HG03354 (cell line): ENCODE data around the gene MON2.
"Not testable (repeated sequence)": the region's sequence is repeated elsewhere in the genome, so short reads cannot be mapped to it uniquely, and the experiment has no call there.

Source experiments
- ATAC-seq: cut with Tn5 transposase; IDR thresholded peaks from one replicate; pipeline ENCODE4 v1.9.1; 2021; ENCODE audit warnings: mild to moderate bottlenecking; ENCODE audit not compliant: unreplicated experiment, poor library complexity, severe bottlenecking

MON2 gene

DNA sequence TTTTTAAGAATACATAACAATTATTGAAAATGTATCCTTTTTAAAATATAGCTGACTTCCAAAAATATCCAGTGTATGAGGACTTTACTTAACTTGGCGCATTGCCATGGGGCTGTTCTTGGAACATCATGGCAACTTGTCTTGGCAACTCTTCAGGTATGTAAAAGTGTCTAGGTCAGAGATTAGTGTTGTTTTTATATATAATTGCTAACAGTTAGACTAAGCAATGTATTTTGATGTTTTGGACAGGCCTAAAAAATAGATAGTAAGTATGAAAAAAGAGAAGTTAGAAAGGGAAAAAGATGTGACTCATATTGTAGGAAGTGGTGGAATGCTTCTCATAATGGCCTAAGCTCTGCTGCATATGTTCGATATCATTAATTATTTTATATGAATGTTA is 70.9 kb downstream of the MON2 start:
- no peak for ATAC-seq

DNA sequence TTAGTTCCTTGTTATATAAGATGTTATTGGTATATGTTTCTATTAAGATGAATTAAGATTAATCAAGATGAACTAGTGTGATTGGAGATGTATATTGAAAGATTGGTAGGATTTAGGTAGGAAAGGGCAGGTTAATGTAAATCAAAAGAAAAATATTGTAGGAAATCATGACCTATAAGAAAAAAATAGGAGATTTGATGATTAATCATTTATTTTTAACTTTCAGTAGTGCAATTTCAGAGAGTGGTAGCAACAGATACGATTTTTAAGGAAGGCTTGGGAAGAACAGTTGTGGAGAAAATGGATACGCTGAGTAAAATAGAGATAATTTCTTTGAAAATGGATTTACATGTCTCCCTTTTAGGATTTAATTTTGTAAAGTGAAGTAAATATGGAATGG is 73.7 kb downstream of the MON2 start:
- no peak for ATAC-seq

GRCh38 chr12:62542814-62543213 is 76.2 kb downstream of the MON2 start:
- ATAC-seq: no peak

- no peak for ATAC-seq
These were observed 76.7 kb downstream of the MON2 start for GRCh38 chr12:62543324-62543723.

DNA sequence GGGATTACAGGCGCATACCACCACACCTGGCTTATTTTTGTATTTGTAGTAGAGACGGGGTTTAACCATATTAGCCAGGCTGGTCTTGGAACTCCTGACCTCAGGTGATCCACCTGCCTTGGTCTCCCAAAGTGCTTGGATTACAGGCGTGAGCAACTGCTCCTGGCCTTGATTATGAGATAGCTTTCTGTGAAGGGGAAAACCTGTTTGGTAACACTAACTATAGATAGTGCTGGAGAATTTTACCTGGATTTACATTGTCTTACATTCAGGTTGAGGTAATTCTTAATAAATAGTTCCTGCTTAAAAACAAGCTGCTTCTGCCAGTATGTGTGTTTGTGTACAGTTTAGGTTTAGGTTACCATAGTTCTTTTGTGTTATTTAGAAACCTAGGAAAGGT is 77.1 kb downstream of the MON2 start:
- ATAC-seq: no peak

DNA sequence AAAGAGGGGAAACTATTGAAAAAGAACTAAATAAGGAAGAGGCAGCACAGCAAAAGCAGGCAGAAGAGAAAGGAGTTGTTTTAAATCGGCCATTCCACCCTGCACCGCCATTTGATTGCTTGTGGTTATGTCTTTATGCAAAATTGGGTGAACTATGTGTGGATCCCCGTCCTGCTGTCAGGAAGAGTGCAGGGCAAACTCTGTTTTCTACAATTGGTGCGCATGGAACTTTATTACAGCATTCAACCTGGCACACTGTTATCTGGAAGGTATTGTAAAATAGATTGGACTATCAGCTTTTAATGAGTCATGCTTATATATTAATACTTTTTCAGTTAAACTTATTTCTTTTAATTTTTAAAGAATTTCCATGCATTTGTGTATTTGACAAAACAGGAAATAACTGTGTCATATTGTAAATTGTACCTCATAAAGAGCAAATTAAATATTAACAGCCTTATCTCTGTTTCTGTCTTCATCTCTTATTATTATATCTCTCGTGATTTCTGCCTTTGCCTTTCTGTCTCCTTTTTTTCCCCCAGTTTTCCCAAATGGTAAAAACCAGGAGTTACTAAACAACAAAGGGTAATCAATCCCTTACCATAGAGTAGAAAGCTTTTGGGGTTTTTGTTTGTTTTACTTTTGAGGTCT is 86.4 kb downstream of the MON2 start:
- no peak for ATAC-seq

- not testable (repeated sequence) for ATAC-seq
These were observed 92.7 kb downstream of the MON2 start for GRCh38 chr12:62559366-62559765.

- no peak for ATAC-seq
These were observed 96.2 kb downstream of the MON2 start for GRCh38 chr12:62562846-62563245.

DNA sequence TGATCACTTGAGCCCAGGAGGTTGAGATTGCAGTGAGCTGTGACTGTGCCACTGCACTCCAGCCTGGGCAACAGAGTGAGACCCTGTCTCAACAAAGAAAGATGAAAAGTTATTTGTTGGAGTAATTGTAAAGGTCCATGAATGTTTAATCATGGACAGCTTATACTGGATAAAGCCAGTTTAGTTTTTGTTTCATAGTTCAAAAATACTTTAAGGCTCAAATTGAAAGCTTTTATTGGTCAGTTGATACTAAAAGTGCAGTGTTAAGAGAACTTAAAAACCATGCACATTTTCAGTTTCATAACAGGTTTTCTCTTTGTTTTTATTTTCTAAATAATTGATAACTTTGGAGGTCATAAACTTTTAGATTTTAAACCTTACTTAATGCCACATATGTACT is 108.4 kb downstream of the MON2 start:
- ATAC-seq: peak; percentile 68

DNA sequence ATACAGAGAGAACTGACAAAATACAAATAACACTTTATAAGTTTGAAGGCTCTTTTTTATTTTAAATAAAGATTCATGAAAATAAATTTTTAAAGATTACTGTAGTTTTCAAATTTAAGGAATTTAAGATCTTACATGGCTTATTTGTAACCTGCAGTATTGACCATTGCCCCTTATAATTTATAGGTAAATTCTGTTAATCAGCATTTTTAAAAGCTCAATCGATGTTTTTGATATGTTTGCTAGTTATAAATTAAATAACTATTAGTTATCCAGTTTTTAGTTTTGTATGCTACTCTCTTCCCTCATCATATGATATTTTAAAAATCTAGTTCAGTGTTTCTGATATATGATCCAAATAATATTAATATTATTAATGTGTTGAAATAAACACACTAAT is 109.9 kb downstream of the MON2 start:
- no peak for ATAC-seq

DNA sequence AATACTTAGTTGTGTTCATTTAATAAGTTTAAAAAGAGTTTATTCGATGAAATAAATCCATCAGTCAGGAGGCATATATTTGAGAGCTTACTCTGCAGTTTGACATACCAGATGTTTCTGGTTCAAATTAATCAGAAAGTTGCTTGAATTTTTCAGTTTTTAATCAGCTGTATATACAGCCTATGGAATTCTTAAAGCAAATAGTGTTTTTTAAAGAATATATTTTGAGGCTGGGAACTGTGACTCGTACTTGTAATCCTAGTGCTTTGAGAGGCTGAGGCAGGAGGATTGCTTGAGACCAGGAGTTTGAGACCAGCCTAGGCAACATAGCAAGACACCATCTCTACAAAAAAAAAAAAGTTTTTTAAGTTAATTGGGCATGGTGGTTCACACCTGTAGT is 112.1 kb downstream of the MON2 start:
- ATAC-seq: no peak

DNA sequence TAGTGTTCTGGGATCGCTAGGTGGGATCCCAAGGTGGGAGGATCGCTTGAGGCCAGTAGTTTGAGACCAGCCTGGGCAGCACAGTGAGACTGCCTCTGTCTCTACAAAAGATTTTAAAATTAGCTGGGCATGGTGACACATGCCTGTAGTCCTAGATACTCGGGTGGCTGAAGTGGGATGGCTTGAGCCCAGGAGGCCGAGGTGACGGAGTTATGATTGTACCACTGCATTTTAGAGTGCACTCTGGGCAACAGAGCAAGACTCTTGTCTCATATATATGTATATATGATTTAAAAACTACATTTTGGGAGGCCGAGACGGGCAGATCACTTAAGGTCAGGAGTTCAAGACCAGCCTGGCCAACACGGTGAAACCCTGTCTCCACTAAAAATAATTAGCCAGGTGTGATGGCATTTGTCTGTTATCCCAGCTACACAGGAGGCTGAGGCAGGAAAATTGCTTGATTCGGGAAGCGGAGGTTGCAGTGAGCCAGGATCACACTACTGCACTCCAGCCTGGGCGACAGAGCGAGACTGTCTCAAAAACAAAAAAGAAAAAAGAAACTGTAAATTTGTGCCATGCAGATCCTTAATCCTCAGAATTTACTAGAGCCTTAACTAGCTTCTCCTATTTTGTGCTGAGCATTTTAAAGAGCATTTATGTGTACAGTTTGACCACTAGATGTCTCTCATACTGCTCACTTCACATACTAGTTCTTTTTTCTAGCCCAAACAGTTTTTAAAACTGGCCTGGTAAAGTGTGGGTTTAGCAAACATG is 114.8 kb downstream of the MON2 start:
- ATAC-seq: peak; percentile 73

- ATAC-seq: no peak
These were observed 115.4 kb downstream of the MON2 start for GRCh38 chr12:62582065-62582366.

- no peak for ATAC-seq
These were observed 118.0 kb downstream of the MON2 start for GRCh38 chr12:62584619-62585018.

- ATAC-seq: no peak
These were observed 120.2 kb downstream of the MON2 start for GRCh38 chr12:62586850-62587249.

DNA sequence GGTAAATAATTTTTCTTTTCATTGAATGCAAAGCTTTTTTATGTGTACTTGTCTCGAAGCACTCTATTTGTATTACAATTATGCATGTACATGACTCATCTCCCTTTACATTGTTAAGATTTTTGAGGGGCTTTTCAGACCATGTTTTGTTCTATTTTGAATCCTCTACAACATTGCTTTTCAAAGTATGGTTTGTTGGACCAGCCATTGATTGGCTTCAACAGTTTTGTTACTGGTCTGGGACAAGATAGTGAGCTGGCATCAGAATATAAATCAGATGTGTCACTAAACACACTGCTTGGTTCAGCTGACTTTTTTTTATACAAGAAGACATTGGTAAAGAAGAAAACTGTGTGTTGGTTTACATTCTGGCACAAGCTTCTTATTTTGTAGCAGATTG is 122.3 kb downstream of the MON2 start:
- ATAC-seq: no peak

GRCh38 chr12:62597253-62597652 is 130.6 kb downstream of the MON2 start:
- no peak for ATAC-seq

- no peak for ATAC-seq
These were observed 132.2 kb downstream of the MON2 start for GRCh38 chr12:62598846-62599245.

- ATAC-seq: no peak
These were observed 133.3 kb downstream of the MON2 start for GRCh38 chr12:62599854-62600437.

DNA sequence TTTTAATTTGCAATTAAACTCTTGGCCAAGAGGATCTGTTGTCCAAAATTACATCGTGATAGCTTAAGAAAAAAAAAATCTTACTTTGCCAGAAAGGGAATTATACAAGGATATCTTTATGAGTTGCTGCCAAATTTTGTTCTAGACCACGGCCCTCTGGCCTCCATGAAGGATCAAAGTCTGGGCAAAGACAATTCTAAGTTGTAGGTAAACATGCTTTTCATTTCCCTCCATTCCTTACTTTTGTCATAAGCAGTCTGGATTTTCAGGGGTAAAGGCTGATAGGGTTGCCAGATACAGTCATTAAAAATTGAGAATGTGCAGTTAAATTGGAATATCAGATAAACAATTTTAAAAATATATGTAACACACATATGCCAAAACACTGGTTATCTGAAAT is 135.1 kb downstream of the MON2 start:
- no peak for ATAC-seq
